Ishikawa (cell line): Measurements from ENCODE around the gene MC1R.
A peak's percentile ranks its signal among the peaks of the same experiment; 100 is the strongest.

ENCODE experiments used
- CEBPB ChIP-seq: IDR thresholded peaks from 2 replicates; pipeline ENCODE4 v1.6.1; 2012
- CREB1 ChIP-seq: IDR thresholded peaks from 2 replicates; pipeline ENCODE4 v1.6.1; 2012; ENCODE audit warnings: low read depth
- EGR1 ChIP-seq: IDR thresholded peaks from 2 replicates; pipeline ENCODE4 v1.6.1; 2012
- EP300 ChIP-seq: IDR thresholded peaks from 2 replicates; pipeline ENCODE4 v1.6.1; 2012; ENCODE audit warnings: borderline replicate concordance
- FOXM1 ChIP-seq: IDR thresholded peaks from 2 replicates; pipeline ENCODE4 v1.6.1; 2012; ENCODE audit warnings: low read depth, borderline replicate concordance
- MAX ChIP-seq: IDR thresholded peaks from 2 replicates; pipeline ENCODE4 v1.6.1; 2012
- NFIC ChIP-seq: IDR thresholded peaks from 2 replicates; pipeline ENCODE4 v1.6.1; 2012
- RAD21 ChIP-seq: IDR thresholded peaks from 2 replicates; pipeline ENCODE4 v1.6.1; 2012; ENCODE audit warnings: low read depth
- REST ChIP-seq: IDR thresholded peaks from 2 replicates; pipeline ENCODE4 v1.6.1; 2012; ENCODE audit warnings: low read depth, mild to moderate bottlenecking
- TAF1 ChIP-seq: IDR thresholded peaks from 2 replicates; pipeline ENCODE4 v1.6.1; 2012; ENCODE audit warnings: low read depth, mild to moderate bottlenecking
- TCF12 ChIP-seq: IDR thresholded peaks from 2 replicates; pipeline ENCODE4 v1.6.1; 2012; ENCODE audit warnings: low read depth
- TEAD4 ChIP-seq: IDR thresholded peaks from 2 replicates; pipeline ENCODE4 v1.6.1; 2012
- USF1 ChIP-seq: IDR thresholded peaks from 2 replicates; pipeline ENCODE4 v1.6.1; 2012
- YY1 ChIP-seq: IDR thresholded peaks from 2 replicates; pipeline ENCODE4 v1.6.1; 2012; ENCODE audit warnings: low read depth
- ZBTB7A ChIP-seq: IDR thresholded peaks from 2 replicates; pipeline ENCODE4 v1.6.1; 2012; ENCODE audit warnings: low read depth

MC1R gene

GRCh38 chr16:89909777-89910716 lies 8.6 kb upstream of the MC1R start:
- no peak for TF ChIP-seq FOXM1
- no peak for TF ChIP-seq YY1
- peak; percentile 30; the same call in 1 of the 2 replicates for TF ChIP-seq RAD21

- no peak for TF ChIP-seq FOXM1
- no peak for TF ChIP-seq MAX
- no peak for TF ChIP-seq ZBTB7A
- TF ChIP-seq REST = no peak
- TF ChIP-seq TCF12 = no peak
- TF ChIP-seq TAF1 = no peak
- TF ChIP-seq NFIC = no peak
- TF ChIP-seq EGR1 = no peak
- no peak for TF ChIP-seq YY1
- TF ChIP-seq USF1 = no peak
- TF ChIP-seq CEBPB = no peak
- TF ChIP-seq RAD21 = no peak
- no peak for TF ChIP-seq EP300
- no peak for TF ChIP-seq CREB1
- no peak for TF ChIP-seq TEAD4
Measured at GRCh38 chr16:89910717-89911354, 7.8 kb upstream of the MC1R start.

GRCh38 chr16:89911375-89911774 lies 7.3 kb upstream of the MC1R start:
- TF ChIP-seq CEBPB (no peak), MAX (no peak), EGR1 (no peak), TCF12 (no peak), TAF1 (no peak), ZBTB7A (no peak), CREB1 (no peak), YY1 (no peak), USF1 (no peak), FOXM1 (no peak), TEAD4 (no peak)

GRCh38 chr16:89912143-89912542 lies 6.5 kb upstream of the MC1R start:
- TF ChIP-seq TEAD4 = no peak
- TF ChIP-seq TCF12 = no peak
- TF ChIP-seq EGR1 = no peak
- no peak for TF ChIP-seq CREB1
- TF ChIP-seq USF1 = no peak
- no peak for TF ChIP-seq CEBPB
- no peak for TF ChIP-seq TAF1

- TF ChIP-seq NFIC (no peak), CREB1 (no peak)
Measured at GRCh38 chr16:89912627-89913026, 6.0 kb upstream of the MC1R start.

- TF ChIP-seq FOXM1 (no peak), NFIC (no peak), CEBPB (no peak), REST (no peak), RAD21 (no peak), CREB1 (no peak), TEAD4 (no peak), TAF1 (no peak), MAX (no peak), YY1 (no peak)
Measured at GRCh38 chr16:89913408-89914387, 5.0 kb upstream of the MC1R start.
